ENCODE data around the gene SLC12A3. TPM values are rescaled to one million over a fixed set of nuclear protein-coding genes. Genes with fewer than 3 reads are reported as not detected.

The SLC12A3 gene
- total RNA-seq, 4 donors from 2014 or later, result not detected

DNA sequence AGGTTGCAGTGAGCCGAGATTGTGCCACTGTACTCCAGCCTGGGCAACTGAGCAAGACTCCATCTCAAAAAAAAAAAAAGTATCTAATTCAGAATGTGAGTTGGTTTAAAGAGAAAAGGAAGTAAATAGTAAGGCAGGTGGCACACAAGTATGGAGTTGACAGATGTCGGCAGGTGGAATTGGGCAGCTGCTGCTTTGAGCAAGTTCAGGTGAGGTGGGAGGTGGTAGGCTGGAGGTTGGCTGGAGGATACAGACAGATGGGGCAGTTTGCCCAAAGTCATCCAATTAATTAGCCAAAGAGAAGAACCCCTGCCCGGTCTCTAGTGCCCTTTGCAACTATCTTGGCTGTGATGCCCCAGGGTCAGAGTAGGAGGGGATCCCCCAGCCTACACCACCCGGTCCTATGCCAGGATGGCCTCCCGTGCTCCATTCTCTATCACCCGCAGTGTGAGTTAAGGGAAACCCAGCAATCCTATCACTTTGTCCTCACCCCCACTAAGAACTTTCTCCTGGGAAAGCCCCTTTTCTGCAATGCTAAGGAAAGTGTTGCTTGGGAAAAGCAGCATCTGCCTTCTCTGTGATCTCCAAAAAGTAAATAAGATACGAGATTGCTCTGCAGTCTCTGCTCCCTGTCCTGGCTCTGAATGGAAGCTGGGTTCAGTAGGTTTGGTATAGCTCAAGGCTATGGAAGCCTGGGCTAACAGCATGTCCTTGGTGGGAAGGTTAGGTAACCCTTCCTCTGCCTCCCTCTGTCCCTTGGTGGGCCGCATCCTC, 32.2 kb downstream of the SLC12A3 start:
- TF ChIP-seq POLR2A (IDR thresholded peaks at IDR 0.05), result no peak
- TF ChIP-seq, protein P1, sequence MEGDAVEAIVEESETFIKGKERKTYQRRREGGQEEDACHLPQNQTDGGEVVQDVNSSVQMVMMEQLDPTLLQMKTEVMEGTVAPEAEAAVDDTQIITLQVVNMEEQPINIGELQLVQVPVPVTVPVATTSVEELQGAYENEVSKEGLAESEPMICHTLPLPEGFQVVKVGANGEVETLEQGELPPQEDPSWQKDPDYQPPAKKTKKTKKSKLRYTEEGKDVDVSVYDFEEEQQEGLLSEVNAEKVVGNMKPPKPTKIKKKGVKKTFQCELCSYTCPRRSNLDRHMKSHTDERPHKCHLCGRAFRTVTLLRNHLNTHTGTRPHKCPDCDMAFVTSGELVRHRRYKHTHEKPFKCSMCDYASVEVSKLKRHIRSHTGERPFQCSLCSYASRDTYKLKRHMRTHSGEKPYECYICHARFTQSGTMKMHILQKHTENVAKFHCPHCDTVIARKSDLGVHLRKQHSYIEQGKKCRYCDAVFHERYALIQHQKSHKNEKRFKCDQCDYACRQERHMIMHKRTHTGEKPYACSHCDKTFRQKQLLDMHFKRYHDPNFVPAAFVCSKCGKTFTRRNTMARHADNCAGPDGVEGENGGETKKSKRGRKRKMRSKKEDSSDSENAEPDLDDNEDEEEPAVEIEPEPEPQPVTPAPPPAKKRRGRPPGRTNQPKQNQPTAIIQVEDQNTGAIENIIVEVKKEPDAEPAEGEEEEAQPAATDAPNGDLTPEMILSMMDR (IDR thresholded peaks at IDR 0.05), result no peak

DNA sequence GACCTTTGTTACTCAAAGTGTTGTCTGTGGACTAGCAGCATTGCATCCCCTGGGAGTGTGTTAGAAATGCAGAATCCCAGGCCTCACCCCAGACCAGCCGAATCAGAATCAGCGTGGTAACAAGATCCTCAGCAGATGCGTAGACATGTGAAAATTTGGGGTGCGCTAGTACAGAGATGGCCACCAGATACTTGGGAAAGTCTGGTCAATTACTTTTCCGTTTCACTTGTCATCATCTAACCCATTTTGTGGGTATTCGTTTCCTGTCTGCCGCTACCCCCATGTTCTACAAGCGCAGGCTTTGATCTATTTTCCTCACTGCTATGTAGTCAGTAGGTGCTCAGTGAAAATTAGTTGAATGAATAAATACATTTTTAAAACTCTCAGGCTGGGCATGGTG, 33.8 kb downstream of the SLC12A3 start:
- no peak overlapping the region for H3K27ac ChIP-seq
- H3K4me1 ChIP-seq, result no peaks in the 10 kb centered on the region
- TF ChIP-seq POLR2A (IDR thresholded peaks at IDR 0.05), result no peak
- TF ChIP-seq, protein P1 (IDR thresholded peaks at IDR 0.05), result no peak
- intact Hi-C loops (cut with DNase I), result no loop called here
- H3K36me3 ChIP-seq, result no peaks in the 10 kb centered on the region
- 61 to 66% methylated on average over 8 of the region's 8 CpGs for WGBS, 2 donors
- DNase-seq, result no peak
- H3K9me3 ChIP-seq, result no peaks in the 10 kb centered on the region
- peaks cover 0 to 15% (median 0%) of the 10 kb centered on the region in 4 donors for H3K27me3 ChIP-seq
- H3K4me3 ChIP-seq, result no peak overlapping the region

More for the DNA sequence above, 32.2 kb downstream of the SLC12A3 start:
- no peak overlapping the region for H3K4me3 ChIP-seq
- intact Hi-C loops (cut with DNase I), result no loop called here
- H3K27me3 ChIP-seq, result peaks cover 0 to 8% (median 0%) of the 10 kb centered on the region in 4 donors
- no peaks in the 10 kb centered on the region for H3K4me1 ChIP-seq
- no peaks in the 10 kb centered on the region for H3K36me3 ChIP-seq
- no peak overlapping the region for H3K27ac ChIP-seq
- H3K9me3 ChIP-seq, result no peaks in the 10 kb centered on the region
- no peak for DNase-seq
- 65 to 73% methylated on average over 5 to 7 of the region's 8 CpGs for WGBS, 2 donors

DNA sequence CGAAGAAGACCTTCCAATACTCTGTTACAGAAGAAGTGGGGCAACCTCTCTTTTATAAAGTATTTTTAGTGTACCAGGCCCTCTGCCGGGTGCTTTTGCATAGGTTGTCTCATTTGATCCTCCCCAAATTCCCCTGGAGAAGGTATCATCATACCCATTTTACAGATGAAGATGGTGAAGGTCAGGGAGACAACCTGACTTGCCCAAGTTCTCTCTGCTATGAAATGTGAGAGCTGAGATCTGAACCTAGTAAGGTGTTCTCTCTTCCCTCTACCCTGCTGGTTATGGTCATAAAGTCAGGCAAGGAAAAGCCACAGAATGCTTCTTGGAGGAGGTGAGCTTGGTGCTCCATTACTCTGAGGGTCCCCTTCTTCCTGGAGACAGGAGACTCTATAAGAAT, 38.9 kb downstream of the SLC12A3 start:
- Histone ChIP-seq H3K4me3 (no peak overlapping the region), H3K9me3 (no peaks in the 10 kb centered on the region), H3K4me1 (no peaks in the 10 kb centered on the region), H3K27me3 (peaks cover 0 to 15% (median 0%) of the 10 kb centered on the region in 4 donors), H3K27ac (no peak overlapping the region), H3K36me3 (no peaks in the 10 kb centered on the region)
- 97% methylated on average over 2 of the region's 2 CpGs; no CpG with 5 or more reads in 1 of the 2 donors for WGBS, 2 donors
- intact Hi-C loops (cut with DNase I), result no loop called here
- DNase-seq, result no peak
- no peak for TF ChIP-seq POLR2A (IDR thresholded peaks at IDR 0.05)
- TF ChIP-seq, protein P1 (IDR thresholded peaks at IDR 0.05), result no peak

DNA sequence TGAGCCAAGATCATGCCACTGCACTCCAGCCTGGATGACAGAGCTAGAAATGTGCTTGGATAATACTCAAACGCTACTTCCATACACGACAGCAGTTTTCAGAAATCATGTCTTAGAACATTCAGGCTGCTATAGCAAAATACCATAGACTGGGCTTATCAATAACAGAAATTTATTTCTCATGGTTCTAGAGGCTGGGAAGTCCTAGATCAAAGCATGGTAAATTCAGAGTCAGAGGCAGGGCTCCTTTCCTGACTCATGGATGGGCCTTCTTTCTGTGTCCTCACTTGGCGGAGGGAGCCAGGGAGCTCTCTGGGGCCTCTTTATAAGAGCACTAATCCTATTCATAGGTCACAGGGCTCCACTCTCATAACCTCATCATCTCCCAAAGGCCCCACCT, 42.4 kb downstream of the SLC12A3 start:
- Histone ChIP-seq H3K4me3 (no peak overlapping the region), H3K27me3 (peaks cover 0 to 13% (median 0%) of the 10 kb centered on the region in 4 donors), H3K27ac (no peak overlapping the region), H3K9me3 (no peaks in the 10 kb centered on the region), H3K4me1 (peaks cover 0 to 31% (median 0%) of the 10 kb centered on the region in 3 donors), H3K36me3 (no peaks in the 10 kb centered on the region)
- no peak for TF ChIP-seq POLR2A (IDR thresholded peaks at IDR 0.05)
- TF ChIP-seq, protein P1 (IDR thresholded peaks at IDR 0.05), result no peak
- intact Hi-C loops (cut with DNase I), result no loop called here
- DNase-seq, result no peak
- WGBS, 2 donors, result 88 to 90% methylated on average over 2 to 3 of the region's 3 CpGs

DNA sequence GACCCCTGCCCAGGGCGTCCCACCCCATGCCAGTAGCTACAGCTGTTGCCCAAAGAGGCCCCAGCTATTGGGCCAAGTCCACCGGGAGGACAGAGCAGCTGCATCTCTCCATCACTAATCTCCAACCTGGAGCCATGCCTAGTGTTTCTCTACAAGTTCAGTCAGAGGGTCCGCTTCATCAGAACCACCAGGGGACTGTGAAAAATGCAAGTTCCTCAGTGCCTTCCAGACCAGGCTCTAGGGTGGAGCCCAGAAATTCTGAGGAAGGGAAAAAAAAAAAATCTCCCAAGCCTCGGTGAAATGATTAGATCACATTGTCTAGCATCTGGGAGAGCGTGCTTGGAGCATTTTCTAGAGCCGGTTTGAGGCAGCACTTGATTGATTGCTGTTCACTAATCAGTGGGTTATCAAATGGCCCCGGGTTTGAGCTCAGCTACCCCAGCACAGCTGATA, 44.5 kb downstream of the SLC12A3 start:
- Histone ChIP-seq H3K4me1 (peaks cover 5 to 50% (median 7%) of the 10 kb centered on the region in 3 donors), H3K9me3 (no peaks in the 10 kb centered on the region), H3K27ac (peak overlapping the region in 1 of 4 donors; percentile 68), H3K4me3 (no peak overlapping the region), H3K36me3 (no peaks in the 10 kb centered on the region), H3K27me3 (peaks cover 0 to 4% (median 0%) of the 10 kb centered on the region in 4 donors)
- intact Hi-C loops (cut with DNase I), result no loop called here
- WGBS, 2 donors, result 26 to 58% methylated on average over 4 to 7 of the region's 7 CpGs
- DNase-seq, result no peak
- TF ChIP-seq, protein P1 (IDR thresholded peaks at IDR 0.05), result no peak
- TF ChIP-seq POLR2A (IDR thresholded peaks at IDR 0.05), result no peak
